HG02798 (cell line): ENCODE results near the gene DNAJC18.
A peak's percentile ranks its signal among the peaks of the same experiment; 100 is the strongest.

ENCODE experiments used
- ATAC-seq: cut with Tn5 transposase; IDR thresholded peaks from one replicate; pipeline ENCODE4 v1.9.1; 2021; ENCODE audit warnings: mild to moderate bottlenecking; ENCODE audit not compliant: unreplicated experiment, poor library complexity

DNAJC18 gene

DNA sequence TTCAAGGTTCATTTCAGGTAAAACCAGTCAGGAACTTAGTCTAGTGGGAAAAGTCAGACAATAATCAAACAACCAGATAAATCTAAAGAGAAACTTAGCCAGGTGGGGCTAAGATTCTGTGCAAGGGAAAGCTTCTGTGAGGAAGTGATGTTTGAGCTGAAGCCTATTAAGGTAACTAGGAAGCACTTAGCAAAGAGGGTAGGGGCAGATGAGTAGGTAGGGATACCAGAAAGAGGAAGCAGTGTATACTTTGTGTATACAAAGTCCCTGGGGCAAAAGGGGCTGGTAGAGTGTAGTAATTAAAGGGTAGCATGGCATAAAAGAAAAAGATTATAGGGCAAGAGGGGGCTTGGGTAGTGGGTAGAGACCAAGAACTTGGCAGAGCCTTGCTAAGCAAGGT, 31.8 kb downstream of the DNAJC18 start:
- ATAC-seq: no peak

DNA sequence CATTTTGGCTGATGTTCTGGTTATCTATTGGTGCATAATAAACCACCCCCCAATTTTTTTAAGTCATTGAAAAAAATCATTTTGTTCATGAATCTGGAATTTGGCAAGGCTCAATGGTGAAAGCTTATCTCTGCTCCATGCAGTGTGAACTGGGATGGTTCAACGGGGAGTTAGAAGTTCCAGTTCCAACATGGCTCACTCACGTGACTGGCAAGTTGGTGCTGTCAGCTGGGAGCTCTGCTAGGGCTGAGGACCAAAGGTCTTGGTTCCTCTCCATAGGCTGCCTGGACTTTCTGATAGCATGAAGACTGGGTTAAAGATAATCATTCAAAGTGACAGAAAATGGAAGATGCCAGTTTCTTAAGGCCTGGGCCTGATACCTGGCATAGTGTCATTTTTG, 32.4 kb downstream of the DNAJC18 start:
- ATAC-seq: no peak

DNA sequence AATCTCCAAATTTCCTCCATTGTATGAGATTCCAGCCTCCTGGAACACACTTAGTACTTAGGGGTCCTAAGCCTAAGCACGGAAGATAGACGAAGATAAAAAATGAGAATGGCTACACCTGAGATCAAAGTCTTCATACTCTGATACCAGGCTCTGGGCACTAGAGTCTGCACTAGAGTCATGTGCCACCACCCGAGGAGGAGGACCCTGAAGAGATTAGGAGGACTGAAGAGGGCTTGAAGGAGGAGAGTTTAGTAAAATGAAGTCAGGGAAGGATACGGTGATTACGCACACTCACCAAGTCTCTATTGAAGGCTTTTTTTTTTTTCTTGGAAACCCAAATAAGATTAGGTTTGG, 34.9 kb downstream of the DNAJC18 start:
- ATAC-seq: no peak

DNA sequence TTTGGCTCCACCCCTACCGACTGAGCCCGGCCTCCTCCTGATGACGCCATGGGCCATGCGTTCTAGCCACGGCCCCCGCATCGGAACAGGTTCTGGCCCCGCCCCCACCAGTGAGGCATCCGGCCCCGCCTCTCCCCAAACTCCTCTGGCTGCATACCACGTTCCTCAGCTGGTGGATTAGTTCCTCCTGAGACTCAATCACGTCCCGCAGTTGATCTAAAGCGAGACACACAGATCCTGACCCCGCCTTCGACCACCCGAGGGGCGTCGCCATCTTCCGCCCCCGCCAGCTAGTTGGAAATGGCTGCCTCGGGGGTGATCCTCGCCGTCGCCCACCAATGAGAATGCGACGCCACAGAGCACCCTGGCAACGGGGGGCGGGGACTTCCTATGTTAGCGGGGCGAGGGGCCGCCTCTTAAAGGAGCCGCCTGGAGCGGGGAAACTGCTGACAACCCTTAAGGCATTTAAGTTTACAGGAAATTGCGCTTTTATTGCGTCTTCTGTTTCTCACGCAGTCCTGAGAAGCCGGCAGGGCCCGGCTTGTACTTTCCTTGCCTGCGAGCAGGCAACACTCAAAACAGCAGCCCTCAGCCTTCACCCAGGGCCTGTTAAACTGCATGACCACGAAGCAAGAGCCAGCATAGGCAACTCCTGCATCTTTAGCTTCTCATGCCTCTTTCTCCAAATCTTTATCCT, 35.4 kb downstream of the DNAJC18 start, which contains the start of gene SPATA24:
Gene SPATA24, minus strand, starts transcription at position 303 of the 697 bp plus-strand sequence. Its CDS starts 29 bp downstream, at position 274.
- ATAC-seq: peak; percentile 89

DNA sequence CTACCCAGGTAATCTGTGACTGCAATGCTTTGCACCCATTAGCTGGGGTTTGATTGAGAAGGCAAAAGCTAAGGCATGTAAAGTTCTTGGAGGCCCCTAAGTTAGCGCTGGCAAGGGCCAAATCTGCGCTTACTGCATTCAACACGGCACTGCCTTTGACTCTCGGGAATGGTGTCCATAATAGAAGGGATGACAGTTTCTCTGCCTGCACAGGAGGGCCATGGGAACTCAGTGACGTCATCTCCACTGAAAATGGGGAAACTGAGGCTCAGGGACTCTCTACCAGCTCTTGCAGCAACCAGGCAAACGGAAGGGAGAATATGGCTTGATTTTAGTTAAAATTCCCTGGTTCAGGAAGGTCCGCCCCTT, 35.9 kb downstream of the DNAJC18 start:
- ATAC-seq: no peak

DNA sequence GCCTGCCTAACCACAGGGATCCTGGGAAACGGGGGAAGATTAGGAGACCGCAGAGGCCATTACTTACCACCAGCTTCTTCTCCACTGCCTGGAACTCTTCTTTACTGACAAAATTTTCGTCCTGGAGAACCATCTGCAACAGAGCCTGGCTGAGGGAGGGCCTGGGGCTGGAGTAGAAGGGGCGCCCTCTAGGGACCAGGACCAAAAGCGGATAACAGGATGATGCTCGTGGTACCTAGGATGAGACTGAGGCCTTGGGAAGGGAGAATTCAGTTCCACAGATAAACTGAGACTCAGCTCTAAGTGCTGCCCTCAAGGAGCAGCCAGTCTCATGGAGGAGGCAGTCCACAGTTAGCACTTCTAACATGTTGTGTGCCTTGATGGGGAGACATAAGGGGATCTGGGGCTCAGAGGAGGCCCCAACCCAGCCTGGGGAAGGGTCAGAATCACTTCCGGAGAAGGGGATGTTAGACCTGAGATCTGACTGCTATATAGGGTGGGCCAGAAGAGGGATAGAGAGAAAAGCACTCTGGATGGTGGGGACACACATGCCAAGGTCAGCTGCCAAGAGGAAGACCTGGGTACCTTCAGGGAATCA, 36.7 kb downstream of the DNAJC18 start:
- no peak for ATAC-seq

DNA sequence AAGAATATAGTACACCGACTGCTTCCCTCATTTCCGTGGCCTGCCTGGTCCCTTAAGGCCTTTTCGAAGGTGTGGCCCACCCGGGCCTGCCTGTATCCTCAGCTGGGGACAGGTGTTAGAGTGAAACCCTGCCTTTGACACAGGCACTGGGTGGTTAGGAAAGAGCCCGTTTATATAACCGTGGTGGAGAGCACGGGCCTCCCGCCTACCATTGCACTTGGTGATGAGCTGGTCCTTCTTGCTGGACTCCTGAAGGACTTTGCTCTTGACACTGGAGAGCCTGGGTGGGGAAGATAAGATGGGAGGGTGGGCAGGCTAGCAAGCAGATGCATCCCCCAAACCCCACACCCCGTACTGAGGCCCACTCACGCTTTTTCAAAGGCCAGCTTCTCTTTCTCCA, 37.8 kb downstream of the DNAJC18 start:
- no peak for ATAC-seq

DNA sequence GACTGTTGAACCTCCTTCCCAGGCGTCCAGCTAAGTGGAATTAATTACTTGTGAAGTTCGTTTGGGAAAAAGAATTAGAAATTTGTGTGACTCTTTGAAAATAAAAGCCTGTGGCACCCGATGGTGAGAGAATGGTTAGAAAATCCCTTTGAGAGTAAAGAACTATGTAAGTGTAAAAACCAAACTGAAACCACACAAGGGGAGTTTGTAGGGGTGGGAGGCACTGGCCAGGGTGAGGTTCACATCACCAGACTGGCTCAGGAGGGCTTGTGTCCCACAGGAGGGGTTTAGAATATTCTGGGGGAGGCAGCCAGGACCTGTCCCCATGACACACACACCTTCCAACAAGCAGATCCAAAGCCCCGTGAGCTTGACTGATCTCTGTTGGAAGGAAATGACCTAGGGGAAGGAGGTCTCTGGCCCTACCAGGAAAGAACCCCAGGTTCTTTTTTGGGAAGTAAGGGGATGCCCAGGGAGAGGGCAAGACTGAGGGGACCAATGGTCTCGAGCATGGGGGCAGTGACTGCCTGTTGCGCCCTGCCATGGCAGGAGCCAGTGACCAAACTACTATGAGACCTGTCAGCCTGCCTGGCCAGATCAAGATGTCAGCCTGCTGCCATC, 39.7 kb downstream of the DNAJC18 start:
- ATAC-seq: peak; percentile 33

DNA sequence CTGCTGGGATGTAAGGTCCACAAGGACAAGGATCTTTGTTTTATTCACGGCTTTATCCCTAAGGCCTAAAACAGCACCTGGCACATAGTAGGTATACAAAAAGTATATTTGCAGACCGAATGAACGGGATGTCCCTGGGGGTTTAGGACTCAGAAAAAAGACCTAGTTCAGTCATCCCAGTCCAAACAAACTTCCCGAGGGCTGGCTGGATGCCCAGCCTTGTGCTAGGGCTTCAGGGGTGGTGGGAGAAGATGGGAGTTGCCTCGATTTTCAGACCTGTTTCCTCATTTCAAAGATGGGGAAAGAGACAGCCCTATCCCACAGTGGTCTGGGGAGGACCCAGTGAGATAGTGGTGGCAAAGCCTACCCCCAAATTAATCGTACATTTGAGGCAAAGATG, 41.4 kb downstream of the DNAJC18 start:
- ATAC-seq: no peak

DNA sequence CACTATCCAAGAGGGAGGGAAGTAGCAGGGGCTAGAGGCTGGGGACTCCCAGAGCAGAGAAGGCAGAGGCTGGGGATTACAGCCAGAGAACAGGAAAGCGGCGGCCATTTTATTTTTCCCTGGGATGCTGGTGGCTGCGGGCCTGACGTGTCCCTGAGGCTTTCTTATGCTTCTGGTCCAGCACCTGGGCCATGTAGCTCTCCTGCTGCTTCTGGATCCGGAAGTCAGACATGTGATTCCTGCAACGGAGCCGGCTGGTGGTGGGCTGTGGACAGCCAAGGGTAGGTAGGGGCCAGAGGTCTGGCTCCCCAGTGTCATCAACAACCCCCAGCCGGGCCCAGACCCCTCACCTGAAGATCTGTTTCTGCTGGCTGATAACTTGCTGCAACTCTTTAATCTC, 42.6 kb downstream of the DNAJC18 start:
- ATAC-seq: no peak

DNA sequence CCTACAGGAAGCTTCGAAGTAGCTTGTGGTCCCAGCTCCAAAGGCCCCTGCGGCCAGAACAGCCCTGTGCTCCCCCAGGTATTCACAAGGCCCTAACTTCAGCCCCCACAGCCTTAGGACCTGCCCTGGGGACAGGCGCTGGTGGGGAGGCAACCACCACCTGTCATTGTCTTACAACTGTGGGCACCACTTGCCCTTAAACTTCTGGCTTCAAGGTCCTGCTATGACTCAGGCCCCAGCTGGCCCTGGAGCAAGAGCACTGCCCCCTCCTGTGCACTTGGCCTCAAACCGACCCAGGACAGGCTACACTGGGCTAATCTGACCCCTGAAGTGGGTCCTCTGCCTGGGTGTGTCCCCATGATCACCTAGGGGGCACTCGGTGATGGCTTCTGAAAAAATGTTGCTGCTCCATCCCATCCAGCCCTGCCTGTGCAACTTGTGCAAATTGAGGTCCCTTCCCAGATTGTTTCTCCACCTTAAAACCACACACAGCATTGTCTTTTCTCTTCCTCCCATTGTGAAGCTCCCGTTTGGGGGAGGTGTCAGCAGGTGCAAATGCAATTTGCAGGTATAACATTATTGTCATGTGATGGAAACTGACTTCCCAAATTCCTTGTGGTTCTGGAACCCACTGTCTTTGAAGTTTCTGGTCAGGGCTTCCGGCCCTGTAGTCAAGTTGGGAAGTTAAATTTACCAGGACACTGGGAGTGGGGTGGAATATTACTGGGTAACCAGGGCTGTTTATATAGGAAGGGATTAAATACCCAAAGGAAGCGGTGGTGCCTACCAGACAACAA, 43.3 kb downstream of the DNAJC18 start:
- ATAC-seq: no peak

DNA sequence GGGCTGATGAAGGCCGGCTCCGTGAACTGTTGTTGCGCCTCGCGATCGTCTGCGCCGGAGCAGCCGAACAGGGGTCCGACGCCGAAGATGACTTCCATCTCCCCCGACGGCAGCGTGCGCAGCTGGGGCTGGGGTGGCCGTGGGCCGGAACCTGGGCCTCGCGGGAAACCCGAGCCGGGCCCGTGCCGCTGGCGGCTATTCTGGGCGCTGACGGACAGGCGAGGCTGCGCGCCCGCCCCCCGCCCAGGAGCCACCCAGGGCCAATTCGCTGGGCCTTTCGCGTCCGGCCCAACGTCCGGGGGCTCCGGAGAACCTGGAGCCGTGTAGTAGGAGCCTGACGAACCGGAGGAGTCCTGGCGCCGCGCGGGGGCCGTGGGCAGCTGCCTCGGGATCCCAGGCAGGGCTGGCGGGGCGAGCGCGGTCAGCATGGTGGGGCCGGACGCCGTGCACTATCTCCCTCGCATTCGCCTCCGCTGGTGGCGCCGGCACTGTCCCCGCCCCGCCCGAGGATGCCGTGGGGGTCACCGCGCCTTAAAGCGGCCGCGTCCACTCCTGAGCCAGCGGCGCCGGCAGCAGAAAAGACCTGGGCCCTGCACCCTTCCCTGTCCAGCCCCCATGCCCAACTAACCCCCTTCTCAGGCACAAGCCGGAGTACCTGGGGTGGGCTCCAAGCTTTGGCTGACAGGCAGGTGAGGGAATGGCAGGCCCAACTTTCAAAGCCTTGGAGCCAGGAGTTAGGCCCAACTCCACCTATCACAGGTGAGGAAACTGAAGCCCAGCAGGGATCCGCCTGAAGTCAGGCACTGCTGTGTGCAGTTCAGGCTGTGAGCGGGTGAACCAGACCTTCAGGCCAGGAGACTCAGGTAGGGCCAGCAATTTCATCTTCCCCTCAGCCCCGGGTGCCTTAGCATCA, 44.4 kb downstream of the DNAJC18 start, which contains the start of gene PROB1:
Gene PROB1, minus strand, starts transcription at position 451 of the 913 bp plus-strand sequence. Its CDS starts 23 bp downstream, at position 428.
- no peak for ATAC-seq

DNA sequence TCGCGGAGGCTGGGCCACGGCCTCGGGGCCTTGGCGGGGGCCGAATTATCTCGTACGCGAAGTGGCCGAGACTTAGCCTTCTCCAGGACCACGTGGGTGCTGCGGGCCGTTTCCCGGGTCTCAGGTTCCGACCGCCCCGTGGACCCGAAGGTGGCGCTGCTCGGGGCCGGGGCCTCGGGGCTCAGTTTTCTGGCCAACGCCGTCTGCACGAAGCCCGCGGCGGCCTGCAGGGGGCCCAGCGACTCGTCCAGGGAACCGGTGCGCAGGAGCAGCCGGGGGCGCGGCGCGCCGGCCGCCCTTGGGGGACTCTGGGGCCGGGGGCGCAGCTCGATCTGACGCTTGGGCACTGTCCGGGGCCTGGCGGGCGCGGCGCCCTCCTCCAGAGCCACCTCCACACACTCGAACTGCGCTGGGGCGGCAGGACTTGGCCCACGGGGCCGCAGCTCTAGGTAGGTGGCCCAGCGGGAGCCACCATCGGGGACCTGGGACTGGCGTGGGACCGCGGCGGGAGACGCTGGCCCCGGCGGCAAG, 45.1 kb downstream of the DNAJC18 start:
- no peak for ATAC-seq

DNA sequence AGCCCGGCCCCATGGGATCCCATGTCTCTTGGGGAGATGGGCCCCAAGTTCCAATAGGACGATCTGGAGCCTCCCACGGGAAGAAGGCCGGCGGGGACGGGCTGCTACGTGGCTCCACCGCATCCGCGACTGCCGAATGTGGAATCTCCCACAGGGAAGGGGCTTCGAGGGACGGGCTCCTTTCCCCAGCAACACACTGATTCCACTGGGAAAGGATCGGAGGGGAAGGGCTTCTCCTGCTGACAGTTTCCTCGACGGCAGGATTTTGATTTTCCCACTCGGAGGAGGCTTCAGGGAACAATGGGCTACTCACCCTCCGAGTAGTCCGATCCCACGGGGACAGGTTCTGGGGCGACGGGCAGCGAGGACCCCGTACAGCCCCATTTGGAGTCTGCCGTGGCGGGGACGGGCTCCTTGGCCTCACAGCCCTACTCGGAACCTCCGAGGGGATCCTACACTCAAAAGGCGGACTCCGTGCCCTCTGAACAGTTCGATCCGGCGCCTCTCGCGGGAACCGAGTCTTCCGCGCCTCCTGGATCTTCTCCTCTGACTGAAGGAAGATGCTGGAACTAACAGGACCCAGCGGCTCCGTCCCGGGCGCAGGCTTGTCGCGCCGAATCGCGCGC, 45.7 kb downstream of the DNAJC18 start:
- no peak for ATAC-seq

DNA sequence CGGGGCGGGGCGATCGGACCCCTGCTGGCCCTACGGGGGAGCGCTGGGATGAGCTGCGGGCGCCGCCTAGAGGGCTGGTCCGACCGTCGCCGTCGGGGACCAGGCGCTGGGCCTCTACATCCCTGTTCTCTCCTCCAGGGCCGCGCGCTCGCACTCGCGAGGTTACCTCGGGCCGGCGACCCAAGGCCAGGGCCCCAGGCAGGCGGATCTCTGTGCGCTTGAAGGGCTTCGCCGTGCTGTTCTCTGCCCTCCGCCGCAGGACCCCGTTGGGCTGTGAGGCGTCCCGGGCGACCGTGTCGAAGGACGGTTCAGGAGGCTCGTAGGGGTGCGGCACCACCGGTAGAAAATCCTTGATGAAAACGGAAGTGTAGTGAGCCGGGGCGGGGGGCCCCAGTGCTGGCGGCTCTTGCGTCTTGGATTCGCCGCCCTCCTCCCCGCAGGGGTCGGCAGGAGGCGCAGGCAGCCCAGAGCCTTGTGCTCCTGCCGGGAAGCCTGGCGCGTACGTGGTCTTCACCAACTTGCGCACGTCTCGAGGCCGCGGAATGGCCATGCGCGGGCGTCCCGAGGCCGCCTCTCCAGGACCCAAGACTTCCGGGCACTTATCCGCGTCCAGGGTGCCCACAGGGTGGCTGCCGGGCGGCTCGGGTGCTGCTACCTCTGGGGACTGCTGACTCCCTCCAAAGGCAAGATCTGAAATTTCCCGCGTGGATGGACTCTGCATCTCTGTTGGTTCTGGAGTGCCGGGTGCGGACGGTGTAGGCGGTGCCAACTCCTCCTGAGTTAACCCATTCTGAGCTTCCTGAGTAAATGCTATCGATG, 46.4 kb downstream of the DNAJC18 start:
- peak; percentile 56 for ATAC-seq

DNA sequence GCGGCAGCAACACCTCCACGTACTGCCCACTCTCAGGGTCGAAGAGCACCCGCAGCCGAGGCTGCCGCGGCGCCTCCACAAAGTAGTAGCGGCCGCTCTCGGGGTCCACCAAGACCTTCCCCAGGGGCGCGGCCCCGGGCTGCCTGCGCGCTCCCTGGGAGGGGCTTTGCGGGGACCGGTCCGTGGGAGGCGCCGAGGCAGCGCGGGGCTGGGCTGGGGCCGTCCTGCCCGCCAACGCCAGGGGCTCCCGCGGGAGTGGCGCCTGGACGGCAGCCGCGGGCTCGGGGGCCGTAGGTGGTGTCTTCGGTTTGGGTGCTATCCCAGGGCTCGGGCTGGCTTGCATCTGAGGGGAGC, 47.0 kb downstream of the DNAJC18 start:
- no peak for ATAC-seq

DNA sequence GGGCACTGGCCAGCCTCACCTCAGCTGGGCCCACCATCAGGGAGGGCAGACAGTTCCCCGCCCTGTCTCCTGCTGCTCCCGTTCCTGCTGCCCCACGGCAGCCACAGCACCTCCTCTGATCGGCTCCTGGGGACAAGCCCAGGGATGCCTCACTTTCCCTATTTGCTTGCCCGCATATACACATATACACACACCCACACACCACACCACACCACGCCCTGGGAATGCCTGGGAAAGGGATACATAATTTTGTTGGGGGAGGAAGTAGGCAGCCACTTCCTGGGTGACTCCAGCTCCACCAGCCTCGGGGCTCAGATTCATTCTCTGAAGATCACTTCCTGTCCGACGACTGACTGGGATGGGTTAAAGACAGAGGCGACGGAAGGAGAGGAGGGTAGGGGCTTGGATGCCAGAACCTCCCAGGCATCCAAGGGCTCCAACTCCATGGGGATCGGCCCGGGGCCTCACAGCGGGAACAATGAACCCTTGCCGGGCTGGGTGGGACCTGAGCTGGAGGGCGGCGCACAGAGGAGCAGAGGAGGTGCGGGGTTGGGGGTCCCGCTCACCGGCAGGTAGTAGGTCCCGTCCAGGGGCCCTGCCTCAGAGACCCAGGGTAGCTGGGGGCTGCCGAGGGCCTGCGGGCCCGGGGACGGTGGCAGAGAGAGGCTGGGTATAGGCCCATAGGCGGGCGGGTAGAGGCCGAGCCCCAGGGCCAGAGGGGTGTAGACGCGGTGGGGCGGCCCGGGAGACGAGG, 47.6 kb downstream of the DNAJC18 start:
- no peak for ATAC-seq
